DMS114 treated with DMSO at 0.1 percent for 48 hours (cell line): ENCODE data around the gene P2RX6.

Experiments used
- DNase-seq: peaks from one replicate; lab custom pipeline; 2025; ENCODE audit not compliant: unreplicated experiment; lab: John Stamatoyannopoulos, UW

P2RX6 gene

DNA sequence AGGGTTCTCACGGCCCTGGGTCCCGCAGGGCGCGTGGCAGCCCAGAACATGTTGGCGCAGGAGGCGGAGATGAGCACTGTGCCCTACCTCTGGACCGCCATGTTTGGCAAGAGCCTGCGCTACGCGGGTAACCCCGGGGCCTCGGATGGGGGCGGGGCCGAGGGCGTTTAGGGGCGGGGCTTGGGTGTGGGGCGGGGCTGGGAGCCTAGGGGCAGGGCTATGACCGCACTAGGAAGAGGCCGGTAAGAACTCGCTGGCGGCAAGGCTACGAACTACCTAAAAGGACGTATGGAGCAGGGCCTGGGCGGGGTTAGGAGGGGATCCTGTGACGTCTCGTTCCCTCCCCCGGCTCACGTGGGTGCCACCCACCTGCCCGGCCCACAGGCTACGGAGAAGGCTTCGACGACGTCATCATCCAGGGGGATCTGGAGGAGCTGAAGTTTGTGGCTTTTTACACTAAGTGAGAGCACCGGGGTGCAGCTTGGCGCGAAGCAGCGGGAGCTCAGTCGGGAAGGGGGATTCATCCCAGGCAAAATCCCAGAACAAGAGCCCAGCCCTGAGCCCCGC, 35.6 kb upstream of the P2RX6 start:
- DNase-seq, result no peak

DNA sequence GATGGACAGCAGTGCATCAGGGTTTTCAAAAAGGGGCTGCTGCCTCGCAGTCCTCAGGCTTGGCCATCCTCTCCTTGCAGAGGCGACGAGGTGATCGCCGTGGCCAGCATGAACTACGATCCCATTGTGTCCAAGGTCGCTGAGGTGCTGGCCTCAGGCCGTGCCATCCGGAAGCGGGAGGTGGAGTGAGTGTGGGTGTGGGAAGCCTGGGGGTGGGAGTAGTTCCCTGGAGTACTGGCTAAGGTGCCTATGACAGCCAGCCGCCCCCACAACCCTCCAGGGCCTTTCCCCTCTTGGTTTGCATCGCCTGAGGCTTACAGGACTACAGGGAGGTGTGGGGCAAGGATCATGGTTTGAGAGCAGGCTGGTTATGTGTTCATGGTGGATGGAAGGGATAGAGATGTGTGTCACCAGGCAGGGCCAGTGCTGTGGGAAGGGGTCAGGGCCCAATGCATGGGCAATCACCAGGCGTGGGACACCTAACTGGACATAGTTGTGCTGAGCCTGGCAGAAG, 35.0 kb upstream of the P2RX6 start:
- no peak for DNase-seq

DNA sequence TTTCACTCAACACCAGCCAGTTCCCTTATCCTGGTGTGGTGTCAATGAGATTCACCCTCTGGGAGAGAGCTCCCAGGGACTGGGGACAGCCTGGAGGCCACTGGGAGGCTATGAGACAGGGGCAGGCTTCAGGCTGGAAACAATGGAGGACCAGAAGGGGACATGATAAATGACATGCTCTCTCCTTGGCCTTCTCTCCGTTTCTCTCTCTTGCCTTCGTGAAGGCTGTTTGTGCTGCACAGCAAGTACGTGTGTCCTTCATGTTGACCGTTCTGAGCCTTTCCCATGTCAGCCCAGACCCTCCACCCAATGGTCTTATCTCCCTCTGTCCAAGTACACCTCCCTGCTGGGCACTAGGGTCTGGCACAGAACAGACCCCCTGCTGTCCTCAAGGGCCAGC, 34.4 kb upstream of the P2RX6 start:
- DNase-seq, result no peak

DNA sequence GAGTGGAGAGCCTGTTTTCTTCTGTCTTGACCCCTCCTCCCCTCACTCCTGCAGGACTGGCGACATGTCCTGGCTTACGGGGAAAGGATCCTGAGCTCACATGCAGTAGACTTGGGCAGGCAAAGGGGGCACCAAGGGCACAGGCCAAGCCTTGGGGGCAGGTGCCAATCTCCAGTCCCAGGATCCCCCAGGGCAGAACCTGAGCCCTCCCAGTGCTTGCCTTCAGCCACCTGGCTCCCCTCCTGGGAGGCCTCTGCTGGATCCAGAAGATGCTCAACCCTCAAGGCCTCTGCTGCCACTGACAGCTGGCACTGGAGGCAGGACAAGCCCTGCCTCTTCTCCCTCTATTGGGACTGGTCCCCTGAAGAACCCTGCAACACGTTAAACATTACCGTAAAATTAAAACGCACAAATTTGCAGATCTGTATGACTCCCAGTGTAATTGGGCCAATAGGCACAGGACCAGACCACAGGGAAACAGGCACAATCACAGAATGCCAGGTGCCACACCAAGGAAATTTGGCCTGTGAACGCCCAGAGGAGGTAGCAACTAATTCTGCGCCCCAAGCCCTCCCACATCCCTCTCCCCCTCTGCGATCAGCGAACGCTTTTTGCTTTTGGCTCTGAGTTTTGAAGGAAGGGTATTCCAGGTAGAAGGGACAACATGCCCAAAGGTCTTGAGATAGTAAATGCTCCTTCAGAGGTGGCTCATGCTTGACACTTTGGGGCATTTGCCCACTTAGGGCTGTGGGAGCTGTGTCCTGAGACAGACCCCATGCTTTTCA, 33.8 kb upstream of the P2RX6 start:
- no peak for DNase-seq

DNA sequence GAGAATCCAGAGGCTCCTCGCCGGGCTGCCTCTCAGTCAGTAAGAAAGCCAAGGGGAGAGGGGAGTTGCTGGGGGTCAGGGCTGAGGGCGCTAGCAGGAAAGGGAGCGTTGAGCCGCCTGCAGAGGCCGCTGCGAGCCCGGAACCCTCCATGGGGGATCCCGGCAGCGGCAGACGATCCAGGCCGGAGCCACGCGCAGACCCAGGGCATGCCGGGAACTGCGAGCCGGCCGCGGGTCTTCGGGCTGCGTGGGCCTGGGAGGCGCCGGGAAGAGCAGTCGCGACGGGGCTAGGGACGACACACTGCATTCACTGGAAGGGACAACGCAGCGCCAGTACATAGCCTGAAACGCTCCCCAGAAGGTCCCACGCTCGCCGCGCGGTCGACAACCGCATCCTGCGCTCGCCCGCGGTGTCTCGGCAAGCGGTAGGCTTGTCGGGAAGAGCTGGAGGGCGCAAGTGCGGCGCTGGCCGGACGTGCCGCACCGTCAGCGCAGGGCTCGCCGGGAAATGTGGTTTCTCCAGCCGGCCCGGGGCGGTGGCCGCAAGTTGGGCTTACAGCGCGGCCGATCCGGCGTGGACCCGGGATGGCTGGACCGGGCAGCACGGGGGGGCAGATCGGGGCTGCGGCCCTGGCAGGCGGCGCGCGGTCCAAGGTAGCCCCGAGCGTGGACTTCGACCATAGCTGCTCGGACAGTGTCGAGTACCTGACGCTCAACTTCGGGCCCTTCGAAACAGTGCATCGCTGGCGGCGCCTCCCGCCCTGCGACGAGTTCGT, 33.0 kb upstream of the P2RX6 start, which contains the start of gene LZTR1:
Gene LZTR1 (plus strand): TSS at position 511 of the 776 bp plus-strand sequence. CDS start 75 bp downstream, at position 586.
- peak; percentile 58 for DNase-seq

DNA sequence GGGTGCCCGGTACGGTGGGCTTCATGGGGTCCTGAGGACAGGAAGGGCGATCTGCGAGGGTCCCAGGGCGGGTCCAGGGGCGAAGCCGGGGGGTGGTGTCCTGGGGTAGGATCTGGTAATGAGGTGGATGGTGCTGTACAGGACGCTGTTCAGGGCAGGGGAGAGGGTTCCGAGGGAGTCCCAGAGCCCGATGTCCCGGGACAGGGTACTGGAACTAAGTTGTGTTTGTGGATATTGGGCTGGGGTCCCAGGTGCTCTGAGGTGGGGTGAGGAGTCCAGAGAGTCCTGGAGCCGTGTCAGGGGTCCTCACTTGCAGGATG, 32.4 kb upstream of the P2RX6 start:
- DNase-seq, result no peak

DNA sequence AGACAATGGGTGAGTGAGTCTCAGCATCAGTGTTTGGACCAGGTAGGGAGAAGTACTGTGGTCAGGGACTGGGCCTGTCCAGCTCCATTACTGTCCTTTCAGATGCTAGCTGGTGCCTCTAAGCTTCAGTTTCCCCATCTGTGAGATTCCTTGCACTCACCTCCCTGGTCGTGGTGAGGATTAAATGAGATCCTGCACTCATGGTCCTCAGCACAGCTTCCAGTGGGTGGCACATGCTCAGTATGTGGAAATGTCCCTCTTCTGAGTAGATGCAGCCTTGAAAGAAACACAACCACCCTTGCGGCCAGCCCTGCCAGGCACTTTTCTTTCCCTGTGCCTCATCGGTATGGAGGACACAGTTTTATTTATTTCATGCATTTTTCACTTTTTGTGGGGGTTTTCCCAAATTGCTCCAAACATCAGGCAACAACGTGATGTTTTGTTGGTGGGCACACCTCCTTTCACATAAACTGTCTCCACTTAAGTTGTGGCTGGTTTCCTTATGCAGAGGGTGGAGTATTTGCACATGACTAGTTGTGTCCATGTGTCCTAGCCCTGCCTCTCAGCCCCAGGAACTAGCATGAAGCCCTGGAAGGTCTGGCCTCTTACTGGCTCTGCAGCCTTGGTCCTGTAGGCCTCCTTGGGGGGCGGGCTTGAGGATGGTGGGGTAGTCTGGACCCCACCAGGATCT, 31.7 kb upstream of the P2RX6 start:
- DNase-seq, result no peak

DNA sequence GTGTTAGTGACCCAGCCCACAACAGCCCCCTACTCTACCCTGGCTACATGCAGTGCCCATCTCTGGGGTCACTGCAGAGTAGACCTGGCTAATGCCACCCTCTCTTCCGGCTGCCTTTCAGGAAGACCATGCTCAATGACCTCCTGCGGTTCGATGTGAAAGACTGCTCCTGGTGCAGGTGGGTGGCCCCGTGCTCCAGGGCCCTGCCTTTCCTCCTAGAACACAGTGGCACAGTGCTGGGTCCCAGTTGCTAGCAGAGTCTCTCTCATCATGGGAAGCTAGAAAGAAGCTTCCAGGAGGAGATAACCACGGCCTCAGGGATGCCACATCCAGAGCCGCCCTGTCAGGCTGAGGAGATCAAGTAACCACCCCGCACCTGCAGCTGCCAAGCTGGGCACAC, 29.2 kb upstream of the P2RX6 start:
- DNase-seq, result no peak

DNA sequence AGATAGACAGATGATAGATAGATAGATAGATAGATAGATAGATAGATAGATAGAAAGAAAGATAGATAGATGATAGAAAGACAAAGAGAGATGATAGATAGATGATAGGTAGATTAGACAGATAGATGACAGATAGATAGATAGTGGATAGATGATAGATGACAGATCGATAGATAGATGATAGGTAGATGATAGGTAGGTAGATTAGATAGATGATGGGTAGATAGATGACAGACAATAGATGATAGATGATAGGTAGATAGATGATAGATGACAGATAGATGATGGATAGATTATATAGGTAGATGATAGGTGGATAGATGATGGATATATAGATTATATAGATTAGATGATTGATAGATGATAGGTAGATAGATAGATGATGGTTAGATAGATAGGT, 28.6 kb upstream of the P2RX6 start:
- DNase-seq, result no peak

DNA sequence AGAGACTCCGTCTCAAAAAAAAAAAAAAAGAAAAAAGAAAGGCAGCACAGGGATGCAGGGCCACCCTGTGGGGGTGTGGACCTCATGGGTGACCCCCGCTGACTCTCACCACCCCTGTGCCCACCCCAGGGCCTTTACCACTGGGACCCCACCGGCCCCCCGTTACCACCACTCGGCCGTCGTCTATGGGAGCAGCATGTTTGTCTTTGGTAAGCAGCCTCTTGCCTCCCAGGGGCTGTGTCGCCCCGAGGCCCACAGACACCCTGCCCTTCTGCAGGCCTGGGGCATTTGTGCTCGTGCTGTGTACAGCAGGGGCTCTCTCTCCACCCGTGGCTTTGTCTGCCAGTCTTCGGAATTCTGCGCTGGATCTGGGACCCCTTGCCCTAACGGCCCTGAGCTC, 27.6 kb upstream of the P2RX6 start:
- no peak for DNase-seq

DNA sequence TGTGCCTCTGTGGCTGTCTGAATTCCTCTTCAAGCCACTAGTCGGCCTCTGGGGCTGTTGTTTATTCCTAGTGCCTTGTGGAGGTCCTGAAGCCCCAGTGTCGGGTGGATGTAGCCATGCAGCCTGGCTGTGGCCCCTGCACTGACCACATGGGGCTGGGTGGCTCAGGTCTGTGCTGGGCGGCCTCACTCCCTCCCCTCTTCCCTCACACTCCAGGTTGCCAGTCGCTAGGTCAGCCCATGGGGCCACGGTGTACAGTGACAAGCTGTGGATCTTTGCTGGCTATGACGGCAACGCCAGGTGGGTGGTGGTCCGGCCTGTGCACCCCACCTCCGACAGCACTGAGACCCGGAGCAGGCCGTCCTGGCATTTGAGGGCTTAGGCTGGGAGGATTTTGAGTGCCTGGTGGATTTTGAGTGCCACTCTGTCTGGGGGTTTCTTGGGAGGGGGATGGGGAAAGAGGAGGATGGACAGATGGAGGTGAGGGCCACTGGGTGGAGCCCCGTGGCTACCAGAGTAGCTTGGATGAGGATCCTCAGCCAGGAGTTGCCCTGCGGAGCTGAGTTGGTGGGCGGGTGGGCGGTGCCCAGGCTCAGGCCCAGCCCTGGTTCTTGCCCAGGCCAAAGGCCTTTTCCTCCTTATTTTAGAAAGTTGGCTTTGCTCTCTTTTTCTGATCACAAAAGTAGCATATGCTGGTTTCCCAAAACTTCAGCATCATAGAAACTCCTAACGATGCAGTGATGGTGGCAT, 26.2 kb upstream of the P2RX6 start:
- no peak for DNase-seq

DNA sequence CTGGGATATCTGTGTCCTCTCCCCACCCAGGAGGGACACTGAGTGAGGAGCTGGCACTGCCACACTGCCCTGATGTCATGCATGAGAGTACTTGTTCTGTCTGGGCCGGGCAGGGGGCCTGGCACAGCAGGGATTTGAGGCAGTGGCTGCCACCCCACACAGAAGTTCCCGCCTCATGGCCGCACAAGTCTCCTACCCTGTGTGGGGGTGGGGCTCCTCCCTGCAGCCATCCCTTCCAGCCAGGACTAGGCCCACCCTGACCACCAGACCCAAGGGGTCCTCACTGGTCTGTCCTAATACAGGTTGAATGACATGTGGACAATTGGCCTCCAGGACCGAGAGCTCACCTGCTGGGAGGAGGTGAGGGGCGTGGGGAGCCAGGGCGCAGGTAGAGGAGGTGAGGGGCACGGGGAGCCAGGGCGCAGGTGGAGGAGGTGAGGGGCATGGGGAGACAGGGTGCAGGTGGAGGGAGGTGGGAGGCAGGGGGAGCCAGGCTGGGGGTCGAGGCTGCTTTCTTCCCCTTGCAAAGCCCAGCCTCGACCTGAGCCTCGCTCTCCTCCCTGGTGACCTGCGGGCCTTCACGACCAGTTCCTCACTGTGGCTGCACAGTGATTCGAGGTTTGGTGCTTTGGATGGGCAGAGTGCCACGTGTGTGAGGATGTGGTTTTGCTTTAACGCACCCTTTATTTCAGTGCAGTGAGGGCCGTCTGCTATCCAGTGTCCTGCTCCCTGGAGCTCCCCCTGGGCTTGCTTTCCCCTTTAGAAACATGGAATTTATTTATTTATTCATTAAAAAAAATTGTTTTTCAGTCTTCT, 25.4 kb upstream of the P2RX6 start:
- no peak for DNase-seq

DNA sequence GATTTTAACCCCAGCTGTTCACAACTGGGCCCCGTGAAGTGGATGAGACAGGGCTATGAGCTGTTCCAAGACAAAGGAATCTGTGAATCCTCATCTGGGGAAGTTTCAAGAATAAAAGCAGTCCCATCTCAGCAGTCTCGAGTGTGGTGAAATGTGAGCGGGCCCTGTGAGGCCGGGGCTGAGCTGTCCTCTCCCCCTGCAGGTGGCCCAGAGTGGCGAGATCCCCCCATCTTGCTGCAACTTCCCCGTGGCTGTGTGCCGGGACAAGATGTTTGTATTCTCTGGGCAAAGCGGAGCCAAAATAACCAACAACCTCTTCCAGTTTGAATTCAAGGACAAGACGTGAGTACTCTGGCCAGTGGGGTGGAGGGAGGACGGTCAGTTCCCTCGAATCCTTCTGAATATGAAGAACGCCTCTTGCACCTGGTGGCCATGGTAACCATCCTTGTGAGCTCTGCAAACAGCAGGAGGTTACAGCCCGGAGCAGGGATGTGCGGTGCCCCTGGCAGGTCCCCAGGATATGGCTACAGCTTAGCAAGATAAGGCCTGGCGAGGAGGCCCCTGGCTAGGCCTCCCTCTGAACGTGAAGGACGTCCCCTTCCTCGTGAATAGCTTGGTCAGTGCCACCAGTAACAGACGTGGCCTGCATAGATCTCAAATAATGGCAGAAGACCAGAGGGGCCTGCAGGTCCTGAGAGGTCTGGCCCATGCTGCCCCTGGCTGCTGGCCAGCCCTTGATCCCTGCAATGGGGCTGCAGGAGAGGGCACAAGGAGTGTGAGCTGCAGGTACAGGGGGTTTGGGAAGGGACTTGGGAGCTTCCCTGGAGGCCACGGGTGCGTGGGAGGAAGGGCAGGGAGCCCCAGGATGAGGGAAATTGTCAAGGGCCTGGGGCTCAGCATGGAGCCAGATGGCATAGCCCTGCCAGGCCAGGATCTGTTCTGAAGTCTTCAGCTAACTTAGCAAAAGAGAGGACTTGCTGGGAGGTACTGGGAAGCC, 24.5 kb upstream of the P2RX6 start:
- no peak for DNase-seq

DNA sequence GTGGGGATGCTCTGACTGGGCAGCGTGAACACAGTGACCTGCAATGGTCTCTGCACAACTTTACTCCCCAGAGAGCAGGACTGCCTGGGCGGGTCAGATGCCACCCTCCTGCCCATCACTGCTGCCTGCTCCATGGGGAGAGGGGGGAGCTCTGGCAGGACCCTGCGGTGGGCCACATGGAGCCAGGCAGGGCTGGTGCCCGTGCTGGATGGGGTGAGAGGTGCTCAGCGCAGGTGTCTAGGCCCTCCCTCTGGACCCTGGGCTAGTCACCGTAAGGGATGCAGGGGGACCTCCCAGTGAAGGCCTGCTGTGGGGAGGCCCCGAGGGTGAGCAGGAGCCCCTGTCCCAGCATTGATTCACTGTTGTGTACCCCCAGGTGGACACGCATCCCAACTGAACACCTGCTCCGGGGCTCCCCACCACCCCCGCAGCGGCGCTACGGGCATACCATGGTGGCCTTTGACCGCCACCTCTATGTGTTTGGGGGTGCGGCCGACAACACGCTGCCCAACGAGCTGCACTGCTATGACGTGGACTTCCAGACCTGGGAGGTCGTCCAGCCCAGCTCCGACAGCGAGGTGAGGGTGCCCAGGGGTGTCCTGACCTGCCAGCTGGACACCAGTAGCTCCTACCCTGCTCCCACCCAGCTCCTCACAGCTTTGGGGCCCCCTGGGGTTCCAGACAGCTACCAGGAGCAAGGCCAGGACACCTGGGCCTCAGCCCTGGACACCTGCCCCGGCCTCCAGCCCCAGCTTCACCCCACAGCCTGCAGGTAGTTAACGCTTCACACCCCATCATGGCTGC, 23.5 kb upstream of the P2RX6 start:
- no peak for DNase-seq

DNA sequence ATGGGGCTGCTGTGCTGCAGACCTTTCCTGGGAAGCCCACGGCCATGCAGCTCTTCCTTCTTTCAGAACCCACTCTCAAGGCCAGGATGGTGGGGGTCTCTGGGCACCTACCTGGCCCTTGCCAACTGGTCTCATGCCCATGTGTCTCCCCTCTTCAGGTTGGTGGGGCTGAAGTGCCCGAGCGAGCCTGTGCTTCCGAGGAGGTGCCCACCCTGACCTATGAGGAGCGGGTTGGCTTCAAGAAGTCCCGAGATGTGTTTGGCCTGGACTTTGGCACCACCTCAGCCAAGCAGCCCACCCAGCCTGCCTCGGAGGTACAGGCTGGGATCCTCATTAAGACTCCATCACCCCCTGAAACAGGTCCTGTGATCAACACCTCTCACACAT, 22.9 kb upstream of the P2RX6 start:
- DNase-seq, result no peak

DNA sequence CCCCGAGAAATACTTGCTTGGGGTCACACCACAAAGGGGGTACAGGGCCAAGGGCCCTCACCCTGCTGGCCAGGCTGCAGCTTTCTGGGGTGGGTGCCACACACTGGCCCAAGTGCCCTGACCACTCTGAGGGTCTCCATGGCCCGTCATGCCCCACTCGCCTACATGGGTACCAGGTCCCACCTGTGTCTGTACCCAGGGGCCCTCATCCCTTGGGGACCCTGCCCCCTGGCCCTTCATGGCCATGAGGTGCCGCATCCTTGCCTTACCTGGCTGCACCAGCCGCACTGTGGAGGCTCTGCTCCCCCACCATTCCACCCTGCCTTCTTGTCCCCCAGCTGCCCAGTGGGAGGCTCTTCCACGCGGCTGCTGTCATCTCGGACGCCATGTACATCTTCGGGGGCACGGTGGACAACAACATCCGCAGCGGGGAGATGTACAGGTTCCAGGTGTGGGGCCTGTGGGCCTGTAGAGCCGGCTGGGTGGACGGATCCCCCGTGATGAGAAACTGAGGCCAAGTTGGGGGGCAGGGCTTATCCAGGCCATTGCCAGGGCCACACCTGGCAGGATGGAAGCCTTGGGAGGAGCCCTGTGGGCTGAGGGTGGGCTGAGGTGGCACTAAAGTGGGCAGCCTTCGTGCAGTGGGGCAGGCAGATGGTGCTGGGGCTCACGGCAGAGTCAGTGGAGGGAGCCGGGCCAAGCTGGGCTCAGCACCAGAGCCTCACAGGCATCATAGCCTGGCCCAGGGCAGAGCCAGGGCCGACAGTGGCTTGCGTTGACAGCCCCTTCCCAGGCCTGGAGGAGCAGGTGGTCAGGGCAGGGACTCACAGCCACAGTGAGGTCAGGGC, 22.3 kb upstream of the P2RX6 start:
- no peak for DNase-seq
